Kidney (tissue), 14 donors: ENCODE results near the gene LYRM7. TPM values are rescaled to one million over a fixed set of nuclear protein-coding genes. Genes with fewer than 3 reads are reported as not detected.

Experiments used
- DNase-seq, 5 donors: peaks; one replicate each; pipeline ENCODE4 v3.0.0-alpha.2; 2013 to 2020
- FAIRE-seq: peaks from 2 replicates; lab custom pipeline; 2012; peaks lifted over from hg19 to GRCh38; lab: Jason Lieb, UNC
- H3K27ac ChIP-seq, 2 donors: one replicate each; pipeline ENCODE4 v1.7.0; 2013; ENCODE audit warnings: low read depth in 2 of 2, low read length in 2 of 2, inconsistent platforms in 1 of 2
- H3K27me3 ChIP-seq: one replicate; pipeline ENCODE4 v1.7.1; 2013; ENCODE audit warnings: low read length, inconsistent platforms; ENCODE audit not compliant: control insufficient read depth, insufficient read depth
- H3K36me3 ChIP-seq, 3 donors: one replicate each; pipeline versions ENCODE4 v1.7.0 to v1.7.1; 2013; ENCODE audit warnings: low read length in 3 of 3, control low read depth in 1 of 3, inconsistent platforms in 1 of 3; ENCODE audit not compliant: insufficient read depth in 3 of 3, control insufficient read depth in 2 of 3
- H3K4me1 ChIP-seq, 3 donors: one replicate each; pipeline versions ENCODE4 v1.7.0 to v1.7.1; 2013; ENCODE audit warnings: low read length in 3 of 3, inconsistent platforms in 1 of 3, low read depth in 1 of 3; ENCODE audit not compliant: control insufficient read depth in 2 of 3, insufficient read depth in 2 of 3
- H3K4me3 ChIP-seq, 3 donors: one replicate each; pipeline versions ENCODE4 v1.7.0 to v1.8.1; 2013; ENCODE audit warnings: low read length in 3 of 3, control low read depth in 1 of 3, inconsistent platforms in 1 of 3
- H3K9ac ChIP-seq, 3 donors: one replicate each; pipeline versions ENCODE4 v1.7.0 to v1.7.1; 2013; ENCODE audit warnings: low read length in 3 of 3, control low read depth in 1 of 3, inconsistent platforms in 1 of 3
- H3K9me3 ChIP-seq, 3 donors: one replicate each; pipeline versions ENCODE4 v1.7.0 to v1.7.1; 2013; ENCODE audit warnings: low read length in 3 of 3, control low read depth in 1 of 3, inconsistent platforms in 1 of 3; ENCODE audit not compliant: control insufficient read depth in 2 of 3, insufficient read depth in 1 of 3
- CTCF ChIP-seq: IDR thresholded peaks from 3 replicates; pipeline ENCODE4 v1.5.1; 2012; ENCODE audit warnings: mild to moderate bottlenecking, moderate library complexity, borderline replicate concordance; ENCODE audit not compliant: insufficient read depth; ENCODE audit errors: extremely low read depth
- intact Hi-C: fragments of 100-400 bp; cut with DNase I; formaldehyde crosslinking; loops from one replicate; pipeline ENCODE4 v1.11.1; 2022
- polyA plus RNA-seq: library from polyadenylated mRNA; stranded (reverse); fragments of 350-450 nt; fragmentation: Illumina TruSeq; extraction: RNeasy Lipid Tissue Mini Kit (QIAGEN cat#74804); gene quantifications from one replicate; pipeline ENCODE4 v1.2.3, GENCODE V29; 2014; ENCODE audit warnings: low read depth, low replicate concordance; ENCODE audit not compliant: insufficient read depth
- total RNA-seq: library from RNA; stranded (reverse); fragmentation: NEBNext Ultra II Directional; extraction: Animal tissue kit (Norgen Biotek cat#: 25700); gene quantifications from one replicate; pipeline ENCODE4 v1.2.1, GENCODE V29; 2021
- donor health status: control.
- donor health status: control.
- donor health status: control.
- donor health status: control.
- donor health status: control.
- donor health status: DM: yes; HTN: yes; CAD: no.
- donor health status: Normal renal cell carcinoma (clear cell type).

LYRM7 gene
- total and polyA plus RNA-seq, 2 donors from 2014 or later = 5.4 to 7.2 TPM

GRCh38 chr5:131150408-131150807, 20.3 kb upstream of the LYRM7 start:
- H3K4me1 ChIP-seq = no peaks in the 10 kb centered on the region
- TF ChIP-seq CTCF = no peak
- no peak overlapping the region for H3K4me3 ChIP-seq
- intact Hi-C loops = no loop called here
- no peaks in the 10 kb centered on the region for H3K9me3 ChIP-seq
- H3K9ac ChIP-seq = no peak overlapping the region
- DNase-seq (no peak), FAIRE-seq (no peak)
- H3K36me3 ChIP-seq = no peaks in the 10 kb centered on the region
- no peak overlapping the region for H3K27ac ChIP-seq
- no peaks in the 10 kb centered on the region for H3K27me3 ChIP-seq

GRCh38 chr5:131151216-131151615, 19.5 kb upstream of the LYRM7 start:
- FAIRE-seq = no peak
- H3K4me1 ChIP-seq = no peaks in the 10 kb centered on the region
- intact Hi-C loops = no loop called here

GRCh38 chr5:131156385-131156784, 14.4 kb upstream of the LYRM7 start:
- no peak for TF ChIP-seq CTCF
- Histone ChIP-seq H3K4me1 (no peaks in the 10 kb centered on the region), H3K9ac (no peak overlapping the region), H3K27me3 (no peaks in the 10 kb centered on the region), H3K4me3 (no peak overlapping the region), H3K27ac (no peak overlapping the region), H3K9me3 (no peaks in the 10 kb centered on the region), H3K36me3 (peaks cover 9 to 23% (median 11%) of the 10 kb centered on the region in 3 donors)
- FAIRE-seq (no peak), DNase-seq (no peak)
- intact Hi-C loops = no loop called here

More at GRCh38 chr5:131151216-131151615, 19.5 kb upstream of the LYRM7 start:
- no peak overlapping the region for H3K4me3 ChIP-seq
- H3K36me3 ChIP-seq = no peaks in the 10 kb centered on the region
- no peaks in the 10 kb centered on the region for H3K27me3 ChIP-seq
- H3K9ac ChIP-seq = no peak overlapping the region
- H3K27ac ChIP-seq = no peak overlapping the region
- DNase-seq = no peak
- H3K9me3 ChIP-seq = no peaks in the 10 kb centered on the region
- TF ChIP-seq CTCF = no peak

GRCh38 chr5:131156957-131157356, 13.8 kb upstream of the LYRM7 start:
- no peaks in the 10 kb centered on the region for H3K27me3 ChIP-seq
- intact Hi-C loops = no loop called here
- peaks cover 9 to 28% (median 11%) of the 10 kb centered on the region in 3 donors for H3K36me3 ChIP-seq

More at GRCh38 chr5:131156957-131157356, 13.8 kb upstream of the LYRM7 start:
- no peak for FAIRE-seq
- H3K9ac ChIP-seq = no peak overlapping the region
- TF ChIP-seq CTCF = no peak
- no peak overlapping the region for H3K27ac ChIP-seq
- DNase-seq = no peak
- H3K9me3 ChIP-seq = no peaks in the 10 kb centered on the region
- no peaks in the 10 kb centered on the region for H3K4me1 ChIP-seq
- H3K4me3 ChIP-seq = no peak overlapping the region
